Epithelial cell of proximal tubule (primary cell): ENCODE data around the gene GGA3. TPM values are rescaled to one million over a fixed set of nuclear protein-coding genes. Genes with fewer than 3 reads are reported as not detected.
"Not testable (repeated sequence)": the region's sequence is repeated elsewhere in the genome, so short reads cannot be mapped to it uniquely, and the experiment has no call there.

ENCODE experiments used
- DNase-seq: peaks from one replicate; pipeline ENCODE4 v3.0.0-alpha.2; 2011; ENCODE audit warnings: low read depth
- H3K4me3 ChIP-seq: 2 replicates; pipeline ENCODE4 v1.5.1; 2011; ENCODE audit warnings: low read depth, mild to moderate bottlenecking, low read length
- CTCF ChIP-seq: conservative IDR thresholded peaks from 2 replicates; pipeline ENCODE4 v1.5.1; 2012; ENCODE audit warnings: low read depth, mild to moderate bottlenecking, low read length
- total RNA-seq: library from RNA; depleted of rRNA; stranded (reverse); fragments of >200 nt; gene quantifications from 2 replicates; pipeline ENCODE4 v1.2.3, GENCODE V29; 2015

The GGA3 gene
- total RNA-seq, 1 donor from 2014 or later: 19.5 TPM

GRCh38 chr17:75295201-75296158, 34.1 kb upstream of the GGA3 start:
- H3K4me3 ChIP-seq: no peak overlapping the region
- no peak for TF ChIP-seq CTCF
- DNase-seq: no peak

GRCh38 chr17:75292810-75293448, 31.5 kb upstream of the GGA3 start:
- H3K4me3 ChIP-seq, DNase-seq: not testable (repeated sequence)

GRCh38 chr17:75289832-75290337, 28.5 kb upstream of the GGA3 start:
- no peak for DNase-seq
- peak overlapping the region; percentile 98 for H3K4me3 ChIP-seq
- TF ChIP-seq CTCF: peak; percentile 37

- peak within 1 kb of the TSS; percentile 98 for H3K4me3 ChIP-seq
- TF ChIP-seq CTCF: no peak
- DNase-seq: peak; percentile 80
Measured at GRCh38 chr17:75289115-75289831, 27.9 kb upstream of the GGA3 start, which contains the start of gene SLC25A19. SLC25A19 (minus strand) TSS chr17:75289433; CDS start chr17:75286764, 2,669 bp downstream.

- DNase-seq: no peak
- peak overlapping the region; percentile 98 for H3K4me3 ChIP-seq
- no peak for TF ChIP-seq CTCF
Measured at GRCh38 chr17:75288770-75289114, 27.3 kb upstream of the GGA3 start.

- peak overlapping the region; percentile 98 for H3K4me3 ChIP-seq
- DNase-seq: no peak
Measured at GRCh38 chr17:75288359-75288758, 27.0 kb upstream of the GGA3 start.

More at GRCh38 chr17:75288359-75288758, 27.0 kb upstream of the GGA3 start:
- TF ChIP-seq CTCF: no peak
